Measurements from ENCODE around the gene ZNF429.
"Not testable (repeated sequence)": the region's sequence is repeated elsewhere in the genome, so short reads cannot be mapped to it uniquely, and the experiment has no call there.

The ZNF429 gene

GRCh38 chr19:21505459-21506451 lies at the start of gene ZNF429:
ZNF429 (plus strand) TSS chr19:21505602; CDS start chr19:21505772, 170 bp downstream.
- Histone ChIP-seq H3K27ac (ENCODE audit: low read depth, low read length) (peak within 1 kb of the TSS; percentile 97), H3K4me1 (ENCODE audit: control insufficient read depth in 5 of 5, insufficient read depth in 5 of 5, low read length in 5 of 5) (peaks cover 1 to 34% (median 30%) of the 10 kb centered on the region in 5 donors), H3K4me3 (ENCODE audit: low read depth in 1 of 5, low read length in 5 of 5) (peak within 1 kb of the TSS; percentile 90 to 98 (median 96)), H3K9me3 (ENCODE audit: control insufficient read depth in 5 of 5, low read length in 5 of 5) (no peaks in the 10 kb centered on the region), H3K9ac (ENCODE audit: low read length in 5 of 5) (peak within 1 kb of the TSS; percentile 81 to 98 (median 94)), H3K36me3 (ENCODE audit: control insufficient read depth in 5 of 5, insufficient read depth in 5 of 5, low read length in 5 of 5) (no peaks in the 10 kb centered on the region), H3K27me3 (ENCODE audit: control insufficient read depth in 5 of 5, insufficient read depth in 4 of 5, low read length in 5 of 5) (no peaks in the 10 kb centered on the region)

GRCh38 chr19:21460686-21461085 lies 44.7 kb upstream of the ZNF429 start:
- Histone ChIP-seq H3K27ac (ENCODE audit: low read depth, low read length) (no peak overlapping the region), H3K36me3 (ENCODE audit: control insufficient read depth in 5 of 5, insufficient read depth in 5 of 5, low read length in 5 of 5) (no peaks in the 10 kb centered on the region), H3K27me3 (ENCODE audit: control insufficient read depth in 5 of 5, insufficient read depth in 4 of 5, low read length in 5 of 5) (peaks cover 0 to 5% (median 0%) of the 10 kb centered on the region in 5 donors), H3K9ac (ENCODE audit: low read length in 5 of 5) (no peak overlapping the region), H3K4me1 (ENCODE audit: control insufficient read depth in 5 of 5, insufficient read depth in 5 of 5, low read length in 5 of 5) (no peaks in the 10 kb centered on the region), H3K4me3 (ENCODE audit: low read depth in 1 of 5, low read length in 5 of 5) (no peak overlapping the region), H3K9me3 (ENCODE audit: control insufficient read depth in 5 of 5, low read length in 5 of 5) (peaks cover 0 to 9% (median 4%) of the 10 kb centered on the region in 5 donors)

DNA sequence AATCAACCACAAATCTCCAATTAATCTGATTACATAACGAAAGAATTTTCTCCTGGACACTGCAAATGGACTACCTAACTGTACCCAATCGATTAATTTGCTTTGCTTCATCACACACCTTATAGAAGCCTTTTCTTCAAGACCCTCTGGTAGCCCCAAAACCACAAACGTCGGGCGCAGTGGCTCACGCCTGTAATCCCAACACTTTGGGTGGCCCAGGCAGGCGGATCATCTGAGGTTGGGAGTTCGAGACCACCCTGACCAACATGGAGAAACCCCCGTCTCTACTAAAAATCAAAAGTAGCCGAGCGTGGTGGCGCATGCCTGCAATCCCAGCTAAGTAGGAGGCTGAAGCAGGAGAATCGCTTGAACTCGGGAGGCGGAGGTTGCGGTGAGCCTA lies 42.9 kb upstream of the ZNF429 start:
- H3K4me3 ChIP-seq (ENCODE audit: low read depth in 1 of 5, low read length in 5 of 5) = no peak overlapping the region
- no peaks in the 10 kb centered on the region for H3K4me1 ChIP-seq (ENCODE audit: control insufficient read depth in 5 of 5, insufficient read depth in 5 of 5, low read length in 5 of 5)
- H3K36me3 ChIP-seq (ENCODE audit: control insufficient read depth in 5 of 5, insufficient read depth in 5 of 5, low read length in 5 of 5) = no peaks in the 10 kb centered on the region
- H3K27ac ChIP-seq (ENCODE audit: low read depth, low read length) = no peak overlapping the region
- H3K27me3 ChIP-seq (ENCODE audit: control insufficient read depth in 5 of 5, insufficient read depth in 4 of 5, low read length in 5 of 5) = peaks cover 0 to 5% (median 0%) of the 10 kb centered on the region in 5 donors
- H3K9ac ChIP-seq (ENCODE audit: low read length in 5 of 5) = no peak overlapping the region
- H3K9me3 ChIP-seq (ENCODE audit: control insufficient read depth in 5 of 5, low read length in 5 of 5) = peaks cover 0 to 9% (median 3%) of the 10 kb centered on the region in 5 donors

- Histone ChIP-seq H3K36me3 (ENCODE audit: control insufficient read depth in 5 of 5, insufficient read depth in 5 of 5, low read length in 5 of 5) (no peaks in the 10 kb centered on the region), H3K27me3 (ENCODE audit: control insufficient read depth in 5 of 5, insufficient read depth in 4 of 5, low read length in 5 of 5) (peaks cover 0 to 5% (median 0%) of the 10 kb centered on the region in 5 donors), H3K9ac (ENCODE audit: low read length in 5 of 5) (no peak overlapping the region), H3K27ac (ENCODE audit: low read depth, low read length) (no peak overlapping the region), H3K9me3 (ENCODE audit: control insufficient read depth in 5 of 5, low read length in 5 of 5) (peaks cover 0 to 3% (median 0%) of the 10 kb centered on the region in 5 donors), H3K4me1 (ENCODE audit: control insufficient read depth in 5 of 5, insufficient read depth in 5 of 5, low read length in 5 of 5) (no peaks in the 10 kb centered on the region), H3K4me3 (ENCODE audit: low read depth in 1 of 5, low read length in 5 of 5) (peak overlapping the region in 2 of 5 donors; percentile 2 to 13)
Measured at GRCh38 chr19:21463449-21464105, 41.8 kb upstream of the ZNF429 start.

DNA sequence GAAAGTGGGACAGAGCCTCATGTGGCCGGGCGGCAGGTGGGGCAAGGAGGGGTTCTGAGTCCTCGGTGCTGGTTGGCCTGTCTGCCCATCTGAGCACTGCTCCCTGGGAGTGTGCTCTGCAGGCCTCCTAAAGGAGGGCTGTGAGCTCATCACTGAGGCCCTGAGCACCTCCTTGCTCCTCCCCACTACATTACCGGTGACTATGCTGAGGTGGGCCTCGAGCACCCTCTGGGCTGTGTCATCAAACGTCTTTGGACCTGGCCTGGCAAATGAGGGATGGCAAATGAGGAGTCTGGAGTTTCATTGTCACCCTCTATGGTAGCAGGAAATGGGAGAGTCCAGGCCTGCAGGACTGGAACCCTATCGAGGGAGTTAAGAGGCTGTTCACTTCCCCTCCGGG lies 38.8 kb upstream of the ZNF429 start:
- Histone ChIP-seq H3K4me1 (ENCODE audit: control insufficient read depth in 5 of 5, insufficient read depth in 5 of 5, low read length in 5 of 5) (no peaks in the 10 kb centered on the region), H3K4me3 (ENCODE audit: low read depth in 1 of 5, low read length in 5 of 5) (no peak overlapping the region), H3K27me3 (ENCODE audit: control insufficient read depth in 5 of 5, insufficient read depth in 4 of 5, low read length in 5 of 5) (peaks cover 0 to 5% (median 0%) of the 10 kb centered on the region in 5 donors), H3K9ac (ENCODE audit: low read length in 5 of 5) (no peak overlapping the region), H3K36me3 (ENCODE audit: control insufficient read depth in 5 of 5, insufficient read depth in 5 of 5, low read length in 5 of 5) (no peaks in the 10 kb centered on the region), H3K27ac (ENCODE audit: low read depth, low read length) (no peak overlapping the region), H3K9me3 (ENCODE audit: control insufficient read depth in 5 of 5, low read length in 5 of 5) (peaks cover 0 to 3% (median 0%) of the 10 kb centered on the region in 5 donors)

DNA sequence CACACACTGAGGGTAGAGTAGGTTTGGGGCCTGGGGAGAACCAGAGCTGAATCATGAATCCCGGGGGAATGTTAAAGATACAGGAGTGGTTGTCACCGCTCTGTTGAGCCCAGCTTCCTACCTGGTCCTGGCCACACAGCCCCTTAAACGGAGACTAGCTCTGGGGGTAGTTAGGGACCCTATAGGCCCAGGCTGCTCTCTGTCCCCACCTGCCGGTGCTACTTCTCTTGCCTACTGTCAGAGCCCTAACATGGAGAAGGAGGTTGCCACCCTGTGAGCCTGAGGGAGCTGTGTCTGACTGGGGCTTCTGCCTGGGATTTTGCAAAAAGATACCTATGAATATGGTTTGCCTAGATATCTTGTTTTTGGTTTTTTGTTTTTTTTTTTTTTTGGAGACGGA lies 36.6 kb upstream of the ZNF429 start:
- H3K27ac ChIP-seq (ENCODE audit: low read depth, low read length) = no peak overlapping the region
- no peak overlapping the region for H3K4me3 ChIP-seq (ENCODE audit: low read depth in 1 of 5, low read length in 5 of 5)
- H3K36me3 ChIP-seq (ENCODE audit: control insufficient read depth in 5 of 5, insufficient read depth in 5 of 5, low read length in 5 of 5) = no peaks in the 10 kb centered on the region
- H3K27me3 ChIP-seq (ENCODE audit: control insufficient read depth in 5 of 5, insufficient read depth in 4 of 5, low read length in 5 of 5) = no peaks in the 10 kb centered on the region
- no peaks in the 10 kb centered on the region for H3K9me3 ChIP-seq (ENCODE audit: control insufficient read depth in 5 of 5, low read length in 5 of 5)
- no peak overlapping the region for H3K9ac ChIP-seq (ENCODE audit: low read length in 5 of 5)
- H3K4me1 ChIP-seq (ENCODE audit: control insufficient read depth in 5 of 5, insufficient read depth in 5 of 5, low read length in 5 of 5) = no peaks in the 10 kb centered on the region

DNA sequence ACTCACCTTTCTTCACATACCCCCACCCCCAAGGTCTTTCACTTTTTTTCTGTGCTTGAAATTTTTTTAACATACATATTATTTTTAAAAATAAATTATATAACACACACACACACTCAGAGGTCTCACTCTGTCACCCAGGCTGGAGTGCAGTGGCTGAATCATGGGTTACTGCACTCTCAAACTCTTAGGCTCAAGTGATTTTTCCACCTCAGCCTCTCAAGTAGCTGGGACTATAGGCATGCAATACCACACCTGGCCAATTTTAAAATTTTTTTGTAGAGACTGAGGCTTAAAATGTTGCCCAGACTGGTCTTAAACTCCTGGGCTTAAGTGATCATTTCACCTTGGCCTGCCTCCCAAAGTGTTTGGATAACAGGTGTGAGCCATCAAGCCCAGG lies 32.9 kb upstream of the ZNF429 start:
- no peak overlapping the region for H3K4me3 ChIP-seq (ENCODE audit: low read depth in 1 of 5, low read length in 5 of 5)
- H3K9ac ChIP-seq (ENCODE audit: low read length in 5 of 5) = no peak overlapping the region
- peaks cover 0 to 12% (median 10%) of the 10 kb centered on the region in 5 donors for H3K4me1 ChIP-seq (ENCODE audit: control insufficient read depth in 5 of 5, insufficient read depth in 5 of 5, low read length in 5 of 5)
- no peaks in the 10 kb centered on the region for H3K9me3 ChIP-seq (ENCODE audit: control insufficient read depth in 5 of 5, low read length in 5 of 5)
- H3K27ac ChIP-seq (ENCODE audit: low read depth, low read length) = no peak overlapping the region
- no peaks in the 10 kb centered on the region for H3K36me3 ChIP-seq (ENCODE audit: control insufficient read depth in 5 of 5, insufficient read depth in 5 of 5, low read length in 5 of 5)
- H3K27me3 ChIP-seq (ENCODE audit: control insufficient read depth in 5 of 5, insufficient read depth in 4 of 5, low read length in 5 of 5) = no peaks in the 10 kb centered on the region

DNA sequence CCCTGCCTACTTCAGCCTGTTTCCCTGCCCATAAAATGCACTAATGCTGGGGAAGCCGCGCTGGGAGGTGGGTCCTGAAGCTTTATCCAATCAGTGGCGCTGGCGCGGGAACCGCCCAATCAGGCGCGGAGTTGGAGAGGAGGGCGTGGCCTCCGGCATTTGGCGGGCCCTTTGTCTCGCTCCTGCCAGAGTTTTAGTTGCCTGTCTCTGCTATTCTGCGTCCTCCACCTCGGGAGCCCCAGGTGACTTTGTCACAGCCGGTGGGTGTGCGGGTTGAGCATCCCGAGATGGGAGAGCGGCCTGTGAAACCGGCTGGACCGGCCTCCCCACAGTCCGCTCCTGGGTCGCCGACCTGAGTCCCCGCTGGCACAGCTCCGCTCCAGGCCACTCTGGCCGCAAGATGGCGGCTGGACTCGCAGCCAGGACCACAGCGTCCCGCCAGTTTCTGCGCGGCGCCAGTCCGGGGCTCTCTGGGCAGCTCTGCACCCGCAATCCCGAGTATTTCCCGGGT lies 30.7 kb upstream of the ZNF429 start:
- Histone ChIP-seq H3K4me3 (ENCODE audit: low read depth in 1 of 5, low read length in 5 of 5) (peak overlapping the region; percentile 48 to 82 (median 71)), H3K27ac (ENCODE audit: low read depth, low read length) (no peak overlapping the region), H3K9me3 (ENCODE audit: control insufficient read depth in 5 of 5, low read length in 5 of 5) (no peaks in the 10 kb centered on the region), H3K27me3 (ENCODE audit: control insufficient read depth in 5 of 5, insufficient read depth in 4 of 5, low read length in 5 of 5) (no peaks in the 10 kb centered on the region), H3K9ac (ENCODE audit: low read length in 5 of 5) (peak overlapping the region in 4 of 5 donors; percentile 23 to 46 (median 35)), H3K36me3 (ENCODE audit: control insufficient read depth in 5 of 5, insufficient read depth in 5 of 5, low read length in 5 of 5) (no peaks in the 10 kb centered on the region), H3K4me1 (ENCODE audit: control insufficient read depth in 5 of 5, insufficient read depth in 5 of 5, low read length in 5 of 5) (peaks cover 0 to 12% (median 10%) of the 10 kb centered on the region in 5 donors)

- not testable (repeated sequence) for H3K27ac ChIP-seq (ENCODE audit: low read depth, low read length); H3K4me3 ChIP-seq (ENCODE audit: low read depth in 1 of 5, low read length in 5 of 5); H3K9me3 ChIP-seq (ENCODE audit: control insufficient read depth in 5 of 5, low read length in 5 of 5); H3K4me1 ChIP-seq (ENCODE audit: control insufficient read depth in 5 of 5, insufficient read depth in 5 of 5, low read length in 5 of 5); H3K27me3 ChIP-seq (ENCODE audit: control insufficient read depth in 5 of 5, insufficient read depth in 4 of 5, low read length in 5 of 5); H3K36me3 ChIP-seq (ENCODE audit: control insufficient read depth in 5 of 5, insufficient read depth in 5 of 5, low read length in 5 of 5)
- peak overlapping the region in 1 of 5 donors; percentile 48 for H3K9ac ChIP-seq (ENCODE audit: low read length in 5 of 5)
Measured at GRCh38 chr19:21482361-21482760, 23.0 kb upstream of the ZNF429 start.

Measured in subcutaneous abdominal adipose tissue (tissue), 5 donors.